Endothelial cell of umbilical vein (primary cell): ENCODE measurements around the gene IL17F. TPM values are rescaled to one million over a fixed set of nuclear protein-coding genes. Genes with fewer than 3 reads are reported as not detected.

ENCODE experiments used
- BruUV-seq: library from RNA; stranded (reverse); fragments of 400-500 nt; replicated peaks from 2 replicates; lab custom pipeline; 2021; lab: Mats Ljungman, UMichigan
- CTCF ChIA-PET: fragments of 300-600, 350-600 bp; sonication (Branson Sonifier 250); formaldehyde crosslinking; loops from one replicate; lab custom pipeline; 2021; ENCODE audit warnings: antibody characterized with exemption, inconsistent platforms; lab: Charles Lee
- POLR2A ChIA-PET: fragments of 300-600, 350-600 bp; sonication (Branson Sonifier 250); formaldehyde crosslinking; loops from one replicate; lab custom pipeline; 2021; ENCODE audit warnings: antibody characterized with exemption, inconsistent platforms; lab: Charles Lee
- DNase-seq: peaks from one replicate; pipeline ENCODE4 v3.0.0-alpha.2; 2011; ENCODE audit warnings: low read depth, low spot score
- FAIRE-seq: peaks from 2 replicates; lab custom pipeline; 2011; peaks lifted over from hg19 to GRCh38; lab: Jason Lieb, UNC
- H2AFZ ChIP-seq: 2 replicates; pipeline ENCODE4 v1.6.0; 2012; ENCODE audit warnings: low read depth, low read length, control low read depth, inconsistent platforms
- H3K27ac ChIP-seq: 2 replicates; pipeline ENCODE4 v1.5.1; 2011; ENCODE audit warnings: low read depth, mild to moderate bottlenecking, control low read depth, low read length, moderate library complexity; ENCODE audit not compliant: insufficient read depth
- H3K27me3 ChIP-seq, 2 experiments: 2 replicates each; pipeline versions ENCODE4 v1.6.0 to v1.6.1; 2011; ENCODE audit warnings: low read length in 2 of 2, mixed read lengths in 1 of 2; ENCODE audit not compliant: control insufficient read depth in 2 of 2, insufficient read depth in 2 of 2
- H3K36me3 ChIP-seq, 2 experiments: 2 replicates in 1 of 2; 3 replicates in 1 of 2; pipeline ENCODE4 v1.5.1; 2011; ENCODE audit warnings: low read length in 2 of 2, mild to moderate bottlenecking in 1 of 2, moderate library complexity in 1 of 2; ENCODE audit not compliant: control insufficient read depth in 2 of 2, insufficient read depth in 2 of 2; ENCODE audit errors: extremely low read depth in 1 of 2
- H3K4me1 ChIP-seq: 3 replicates; pipeline ENCODE4 v1.5.1; 2011; ENCODE audit warnings: mild to moderate bottlenecking, low read length; ENCODE audit not compliant: control insufficient read depth, insufficient read depth; ENCODE audit errors: extremely low read depth
- H3K4me2 ChIP-seq: 2 replicates; pipeline ENCODE4 v1.6.1; 2011; ENCODE audit warnings: low read length, control low read depth, mixed read lengths; ENCODE audit not compliant: insufficient read depth
- H3K4me3 ChIP-seq, 3 experiments: fragments of 200-600 bp in 1 of 3; sonication (generic), shearing (Covaris generic) in 1 of 3; replicated peaks in 1 of 3; 2 replicates each; pipeline ENCODE4 v1.5.1; 2011 to 2016; ENCODE audit warnings: control low read depth in 3 of 3, low read length in 3 of 3, mild to moderate bottlenecking in 2 of 3, inconsistent platforms in 1 of 3, low read depth in 1 of 3, moderate library complexity in 1 of 3; ENCODE audit not compliant: insufficient read depth in 1 of 3
- H3K79me2 ChIP-seq: 2 replicates; pipeline ENCODE4 v1.6.0; 2012; ENCODE audit warnings: low read length, inconsistent platforms; ENCODE audit not compliant: control insufficient read depth, insufficient read depth
- H3K9ac ChIP-seq: replicated peaks from 2 replicates; pipeline ENCODE3; 2011; ENCODE audit warnings: low read length, control low read depth; ENCODE audit not compliant: insufficient read depth; ENCODE audit errors: extremely low read depth
- H3K9me1 ChIP-seq: replicated peaks from 3 replicates; pipeline ENCODE4 v1.6.0; 2011; ENCODE audit warnings: mild to moderate bottlenecking, low read length; ENCODE audit not compliant: control insufficient read depth, insufficient read depth; ENCODE audit errors: extremely low read depth
- H3K9me3 ChIP-seq: replicated peaks from 2 replicates; pipeline ENCODE4 v1.5.1; 2012; ENCODE audit warnings: low read length, inconsistent platforms; ENCODE audit not compliant: control insufficient read depth, insufficient read depth
- H4K20me1 ChIP-seq: replicated peaks from 2 replicates; pipeline ENCODE3; 2011; ENCODE audit warnings: mild to moderate bottlenecking, low read length; ENCODE audit not compliant: control insufficient read depth, insufficient read depth; ENCODE audit errors: extremely low read depth
- EZH2 ChIP-seq: IDR thresholded peaks from 2 replicates; pipeline ENCODE4 v1.6.1; 2012; ENCODE audit warnings: borderline replicate concordance, low read depth, mild to moderate bottlenecking, moderate library complexity, low read length, inconsistent platforms; ENCODE audit not compliant: severe bottlenecking
- FOS ChIP-seq: IDR thresholded peaks from 2 replicates; pipeline ENCODE4 v1.6.1; 2011; ENCODE audit warnings: mild to moderate bottlenecking, low read length, moderate library complexity, borderline replicate concordance; ENCODE audit not compliant: insufficient read depth
- GATA2 ChIP-seq: IDR thresholded peaks from 2 replicates; pipeline ENCODE4 v1.7.0; 2011; ENCODE audit warnings: low read depth, mild to moderate bottlenecking, moderate library complexity, mixed read lengths, low read length; ENCODE audit not compliant: insufficient read length, insufficient read depth
- JUN ChIP-seq: IDR thresholded peaks from 2 replicates; pipeline ENCODE4 v1.6.1; 2011; ENCODE audit warnings: borderline replicate concordance, low read depth; ENCODE audit not compliant: insufficient read length, insufficient read depth
- MYC ChIP-seq: IDR thresholded peaks from one replicate; pipeline ENCODE4 v1.6.1; 2011; ENCODE audit warnings: mild to moderate bottlenecking, low read depth, low read length
- POLR2A ChIP-seq: IDR thresholded peaks from 2 replicates; pipeline ENCODE4 v1.6.1; 2012; ENCODE audit warnings: low read depth, mild to moderate bottlenecking, control low read depth, low read length
- POLR2AphosphoS5 ChIP-seq: IDR thresholded peaks from 2 replicates; pipeline ENCODE4 v1.6.1; 2012; ENCODE audit warnings: low read depth, mild to moderate bottlenecking, control low read depth, low read length, moderate library complexity; ENCODE audit not compliant: insufficient read depth
- dilution Hi-C: fragments of 300-500 bp; cut with MboI; formaldehyde crosslinking; loops from one replicate; pipeline ENCODE4 v1.15.0; 2019; ENCODE audit warnings: low sequenced_read_pairs; ENCODE audit not compliant: extremely low pct_ligation_motif_present
- intact Hi-C: fragments of 100-400 bp; cut with micrococcal nuclease; formaldehyde crosslinking; loops from one replicate; pipeline ENCODE4 v1.10.0; 2022
- polyA plus RNA-seq, 4 experiments: library from polyadenylated mRNA; depleted of rRNA in 3 of 4; stranded (reverse) in 3 of 4; unstranded in 1 of 4; fragments of >200 nt; gene quantifications; 2 replicates each; pipeline versions ENCODE4 v1.2.1 to v1.2.3, GENCODE V29; 2011 to 2012; ENCODE audit warnings: missing spikeins in 1 of 4
- total RNA-seq: library from RNA; stranded (reverse); gene quantifications from 2 replicates; pipeline ENCODE4 v1.2.3, GENCODE V29; 2021
- TF ChIP-seq, protein P1 (sequence below): IDR thresholded peaks from 2 replicates; pipeline ENCODE4 v1.6.1; 2011; ENCODE audit not compliant: insufficient read depth, insufficient read length
- TF ChIP-seq, protein P2 (sequence below), 2 donors: IDR thresholded peaks; 1 replicate in 1 of 2; 2 replicates in 1 of 2; pipeline ENCODE4 v1.5.1; 2011; ENCODE audit warnings: low read length in 2 of 2, mild to moderate bottlenecking in 2 of 2, moderate library complexity in 2 of 2, control low read depth in 1 of 2, inconsistent platforms in 1 of 2, low read depth in 1 of 2; ENCODE audit not compliant: insufficient read depth in 1 of 2; ENCODE audit errors: extremely low read depth in 1 of 2

The IL17F gene
- total and polyA plus RNA-seq, 2 donors (not counting 3 experiments of a cell fraction or from before 2014, with no cell fraction given) = not detected

DNA sequence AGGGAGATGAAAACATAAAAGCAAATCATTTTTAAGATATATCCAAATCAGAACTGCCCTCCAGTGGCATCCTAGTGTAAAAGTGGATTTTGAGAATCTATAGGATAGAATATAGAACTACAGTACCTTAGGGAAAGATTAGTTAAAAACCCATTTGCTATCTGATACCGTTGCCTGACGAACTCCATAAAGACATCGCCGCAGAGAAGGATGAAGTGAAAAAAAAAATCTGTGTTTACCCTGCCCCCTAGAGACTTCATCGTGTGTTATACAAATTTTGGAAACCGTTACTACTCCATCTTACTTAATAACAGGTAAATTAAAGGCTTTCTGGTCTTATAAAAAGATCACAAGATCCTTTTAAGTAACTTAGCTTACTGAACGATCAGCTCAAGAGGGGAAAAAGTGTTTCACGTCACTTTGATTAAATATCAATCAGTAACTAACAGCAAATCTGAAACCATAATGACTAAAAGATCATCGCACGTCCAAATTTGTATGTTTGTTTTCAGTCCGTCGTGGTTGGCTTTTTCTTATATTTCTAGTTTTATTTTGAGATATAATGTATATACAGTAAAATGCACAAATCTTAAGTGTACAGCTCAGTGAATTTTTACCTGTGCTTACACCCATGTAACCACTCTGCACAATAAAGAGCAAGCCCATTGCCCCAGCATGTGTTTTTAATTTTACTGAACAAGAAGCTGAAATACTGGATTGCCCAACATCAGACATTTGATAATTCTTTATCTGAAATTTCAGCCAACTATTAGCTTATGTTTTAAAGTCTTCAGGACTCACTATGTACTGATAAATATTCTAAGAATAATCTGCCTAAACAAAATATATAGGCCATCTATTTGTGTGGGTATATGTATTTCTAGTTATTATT is 41.1 kb upstream of the IL17F start:
- POLR2A ChIA-PET = interaction anchor here (0.8 kb wide), 1 partner anchor 78 kb away, joined by 3 read pairs; no protein-coding TSS in a partner anchor
- Histone ChIP-seq H4K20me1 (no peaks in the 10 kb centered on the region), H3K9ac (peak overlapping the region; percentile 39), H3K4me1 (peaks cover 15% of the 10 kb centered on the region), H3K4me2 (peak overlapping the region; percentile 96), H3K27me3 (no peaks in the 10 kb centered on the region), H3K4me3 (peak overlapping the region; percentile 28 to 80 (median 59)), H3K27ac (no peak overlapping the region), H2AFZ (peak overlapping the region; percentile 93), H3K9me3 (no peaks in the 10 kb centered on the region), H3K36me3 (peaks cover 0 to 13% of the 10 kb centered on the region in 2 experiments), H3K79me2 (peaks cover 31% of the 10 kb centered on the region), H3K9me1 (no peaks in the 10 kb centered on the region)
- intact Hi-C loops = loop anchor here (2.0 to 10.0 kb wide), 3 partner anchors 67 to 289 kb away; partner anchors contain the start of gene TRAM2
- CTCF ChIA-PET = interaction anchor here (0.7 to 8.3 kb wide), 19 partner anchors 8 to 379 kb away, joined by 3 to 104 read pairs (median 7); partner anchors contain the start of gene PAQR8
- dilution Hi-C loops = loop anchor here (25.0 kb wide), 1 partner anchor 102 kb away; no protein-coding TSS in a partner anchor
- no peak for DNase-seq
- FAIRE-seq = peak; percentile 21
- BruUV-seq = no TSS peak
- TF ChIP-seq EZH2 (no peak), POLR2AphosphoS5 (no peak), POLR2A (no peak), MYC (no peak), GATA2 (no peak), JUN (no peak), FOS (no peak)
- TF ChIP-seq, protein P1, sequence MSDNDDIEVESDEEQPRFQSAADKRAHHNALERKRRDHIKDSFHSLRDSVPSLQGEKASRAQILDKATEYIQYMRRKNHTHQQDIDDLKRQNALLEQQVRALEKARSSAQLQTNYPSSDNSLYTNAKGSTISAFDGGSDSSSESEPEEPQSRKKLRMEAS = no peak
- TF ChIP-seq, protein P2, sequence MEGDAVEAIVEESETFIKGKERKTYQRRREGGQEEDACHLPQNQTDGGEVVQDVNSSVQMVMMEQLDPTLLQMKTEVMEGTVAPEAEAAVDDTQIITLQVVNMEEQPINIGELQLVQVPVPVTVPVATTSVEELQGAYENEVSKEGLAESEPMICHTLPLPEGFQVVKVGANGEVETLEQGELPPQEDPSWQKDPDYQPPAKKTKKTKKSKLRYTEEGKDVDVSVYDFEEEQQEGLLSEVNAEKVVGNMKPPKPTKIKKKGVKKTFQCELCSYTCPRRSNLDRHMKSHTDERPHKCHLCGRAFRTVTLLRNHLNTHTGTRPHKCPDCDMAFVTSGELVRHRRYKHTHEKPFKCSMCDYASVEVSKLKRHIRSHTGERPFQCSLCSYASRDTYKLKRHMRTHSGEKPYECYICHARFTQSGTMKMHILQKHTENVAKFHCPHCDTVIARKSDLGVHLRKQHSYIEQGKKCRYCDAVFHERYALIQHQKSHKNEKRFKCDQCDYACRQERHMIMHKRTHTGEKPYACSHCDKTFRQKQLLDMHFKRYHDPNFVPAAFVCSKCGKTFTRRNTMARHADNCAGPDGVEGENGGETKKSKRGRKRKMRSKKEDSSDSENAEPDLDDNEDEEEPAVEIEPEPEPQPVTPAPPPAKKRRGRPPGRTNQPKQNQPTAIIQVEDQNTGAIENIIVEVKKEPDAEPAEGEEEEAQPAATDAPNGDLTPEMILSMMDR (IDR thresholded peaks at IDR 0.05; ENCODE audit: extremely low read depth in 1 of 2, insufficient read depth in 1 of 2, low read depth in 1 of 2, low read length in 2 of 2) = peak in 1 of 2 donors; percentile 8
